ENCODE data around the gene MAPK8IP2.

The MAPK8IP2 gene

GRCh38 chr22:50606165-50606945 lies 5.8 kb downstream of the MAPK8IP2 start (continued):
- no peak for TF ChIP-seq CREB5 (CRISPR knock-in tag; IDR thresholded peaks at IDR 0.05; ENCODE audit: low read depth)
- no peak for TF ChIP-seq ZNF8 (CRISPR knock-in tag; IDR thresholded peaks at IDR 0.05)

DNA sequence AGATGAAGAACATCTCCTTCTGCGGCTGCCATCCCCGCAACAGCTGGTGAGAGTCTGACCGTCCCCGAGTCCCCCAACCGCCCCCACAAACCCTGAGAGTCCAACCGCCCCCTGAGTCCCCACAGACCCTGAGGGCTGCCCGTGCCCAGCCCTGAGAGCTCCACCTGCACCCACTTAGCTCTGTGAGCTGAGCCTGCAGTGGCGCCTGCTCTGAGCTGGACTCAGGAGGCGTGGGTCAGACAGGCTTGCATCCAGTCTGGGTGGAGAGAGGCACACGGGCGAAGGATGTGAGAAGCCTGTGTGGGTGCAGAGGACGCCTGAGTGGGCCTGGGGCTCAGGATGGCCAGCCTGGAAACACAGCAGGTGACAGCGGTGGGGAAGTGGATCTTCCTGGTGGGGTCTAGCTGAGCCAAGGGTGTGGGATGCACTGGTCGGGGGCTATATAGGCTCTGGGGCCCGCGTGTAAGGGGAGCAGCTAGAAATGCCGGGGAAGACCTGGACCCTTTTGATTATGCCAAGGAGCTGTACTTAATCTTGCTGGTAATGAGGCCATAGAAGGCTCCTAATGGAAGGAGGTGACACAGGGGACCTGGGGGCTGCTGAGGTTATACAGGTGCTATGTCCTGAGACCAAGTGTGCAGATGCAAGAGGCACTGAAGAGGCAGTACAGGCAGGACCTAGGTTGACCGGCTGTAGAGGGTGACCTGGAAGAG lies 6.5 kb downstream of the MAPK8IP2 start:
- ATAC-seq = no peak
- TF ChIP-seq ZNF565 (CRISPR knock-in tag; conservative IDR thresholded peaks at IDR 0.05; ENCODE audit: low read depth) (no peak), PPARA (CRISPR knock-in tag; IDR thresholded peaks at IDR 0.05; ENCODE audit: borderline replicate concordance) (no peak), PATZ1 (CRISPR knock-in tag; IDR thresholded peaks at IDR 0.05; ENCODE audit: borderline replicate concordance) (no peak)
- TF ChIP-seq, protein P1, sequence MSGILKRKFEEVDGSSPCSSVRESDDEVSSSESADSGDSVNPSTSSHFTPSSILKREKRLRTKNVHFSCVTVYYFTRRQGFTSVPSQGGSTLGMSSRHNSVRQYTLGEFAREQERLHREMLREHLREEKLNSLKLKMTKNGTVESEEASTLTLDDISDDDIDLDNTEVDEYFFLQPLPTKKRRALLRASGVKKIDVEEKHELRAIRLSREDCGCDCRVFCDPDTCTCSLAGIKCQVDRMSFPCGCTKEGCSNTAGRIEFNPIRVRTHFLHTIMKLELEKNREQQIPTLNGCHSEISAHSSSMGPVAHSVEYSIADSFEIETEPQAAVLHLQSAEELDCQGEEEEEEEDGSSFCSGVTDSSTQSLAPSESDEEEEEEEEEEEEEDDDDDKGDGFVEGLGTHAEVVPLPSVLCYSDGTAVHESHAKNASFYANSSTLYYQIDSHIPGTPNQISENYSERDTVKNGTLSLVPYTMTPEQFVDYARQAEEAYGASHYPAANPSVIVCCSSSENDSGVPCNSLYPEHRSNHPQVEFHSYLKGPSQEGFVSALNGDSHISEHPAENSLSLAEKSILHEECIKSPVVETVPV (CRISPR knock-in tag; IDR thresholded peaks at IDR 0.05) = no peak

GRCh38 chr22:50607659-50608020 lies 7.0 kb downstream of the MAPK8IP2 start:
- no peak for ATAC-seq
- TF ChIP-seq ZFP30 (CRISPR knock-in tag; IDR thresholded peaks at IDR 0.05) = no peak
- TF ChIP-seq ZNF70 (CRISPR knock-in tag; IDR thresholded peaks at IDR 0.05) = no peak
- TF ChIP-seq CSDC2 (CRISPR knock-in tag; IDR thresholded peaks at IDR 0.05) = no peak
- no peak for TF ChIP-seq ISL1 (CRISPR knock-in tag; IDR thresholded peaks at IDR 0.05)
- TF ChIP-seq TOX (CRISPR knock-in tag; IDR thresholded peaks at IDR 0.05; ENCODE audit: borderline replicate concordance) = no peak
- TF ChIP-seq SNAI2 (CRISPR knock-in tag; IDR thresholded peaks at IDR 0.05) = no peak
- no peak for TF ChIP-seq ZNF8 (CRISPR knock-in tag; IDR thresholded peaks at IDR 0.05)
- no peak for TF ChIP-seq TCF4 (CRISPR knock-in tag; IDR thresholded peaks at IDR 0.05; ENCODE audit: borderline replicate concordance)
- TF ChIP-seq, protein P2, sequence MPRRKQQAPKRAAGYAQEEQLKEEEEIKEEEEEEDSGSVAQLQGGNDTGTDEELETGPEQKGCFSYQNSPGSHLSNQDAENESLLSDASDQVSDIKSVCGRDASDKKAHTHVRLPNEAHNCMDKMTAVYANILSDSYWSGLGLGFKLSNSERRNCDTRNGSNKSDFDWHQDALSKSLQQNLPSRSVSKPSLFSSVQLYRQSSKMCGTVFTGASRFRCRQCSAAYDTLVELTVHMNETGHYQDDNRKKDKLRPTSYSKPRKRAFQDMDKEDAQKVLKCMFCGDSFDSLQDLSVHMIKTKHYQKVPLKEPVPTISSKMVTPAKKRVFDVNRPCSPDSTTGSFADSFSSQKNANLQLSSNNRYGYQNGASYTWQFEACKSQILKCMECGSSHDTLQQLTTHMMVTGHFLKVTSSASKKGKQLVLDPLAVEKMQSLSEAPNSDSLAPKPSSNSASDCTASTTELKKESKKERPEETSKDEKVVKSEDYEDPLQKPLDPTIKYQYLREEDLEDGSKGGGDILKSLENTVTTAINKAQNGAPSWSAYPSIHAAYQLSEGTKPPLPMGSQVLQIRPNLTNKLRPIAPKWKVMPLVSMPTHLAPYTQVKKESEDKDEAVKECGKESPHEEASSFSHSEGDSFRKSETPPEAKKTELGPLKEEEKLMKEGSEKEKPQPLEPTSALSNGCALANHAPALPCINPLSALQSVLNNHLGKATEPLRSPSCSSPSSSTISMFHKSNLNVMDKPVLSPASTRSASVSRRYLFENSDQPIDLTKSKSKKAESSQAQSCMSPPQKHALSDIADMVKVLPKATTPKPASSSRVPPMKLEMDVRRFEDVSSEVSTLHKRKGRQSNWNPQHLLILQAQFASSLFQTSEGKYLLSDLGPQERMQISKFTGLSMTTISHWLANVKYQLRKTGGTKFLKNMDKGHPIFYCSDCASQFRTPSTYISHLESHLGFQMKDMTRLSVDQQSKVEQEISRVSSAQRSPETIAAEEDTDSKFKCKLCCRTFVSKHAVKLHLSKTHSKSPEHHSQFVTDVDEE (CRISPR knock-in tag; IDR thresholded peaks at IDR 0.05) = no peak
- TF ChIP-seq PPARA (CRISPR knock-in tag; IDR thresholded peaks at IDR 0.05; ENCODE audit: borderline replicate concordance) = no peak
- TF ChIP-seq BACH2 (CRISPR knock-in tag; IDR thresholded peaks at IDR 0.05; ENCODE audit: borderline replicate concordance) = no peak
- no peak for TF ChIP-seq OSR1 (CRISPR knock-in tag; IDR thresholded peaks at IDR 0.05)
- no peak for TF ChIP-seq ZFP3 (CRISPR knock-in tag; IDR thresholded peaks at IDR 0.05)
- TF ChIP-seq, protein P1 (CRISPR knock-in tag; IDR thresholded peaks at IDR 0.05) = no peak
- no peak for TF ChIP-seq CREB5 (CRISPR knock-in tag; IDR thresholded peaks at IDR 0.05; ENCODE audit: low read depth)
- TF ChIP-seq ZC3H10 (CRISPR knock-in tag; IDR thresholded peaks at IDR 0.05) = no peak
- no peak for TF ChIP-seq ARNTL (CRISPR knock-in tag; IDR thresholded peaks at IDR 0.05; ENCODE audit: borderline replicate concordance, low read depth)
- TF ChIP-seq PATZ1 (CRISPR knock-in tag; IDR thresholded peaks at IDR 0.05; ENCODE audit: borderline replicate concordance) = no peak
- TF ChIP-seq, protein P3, sequence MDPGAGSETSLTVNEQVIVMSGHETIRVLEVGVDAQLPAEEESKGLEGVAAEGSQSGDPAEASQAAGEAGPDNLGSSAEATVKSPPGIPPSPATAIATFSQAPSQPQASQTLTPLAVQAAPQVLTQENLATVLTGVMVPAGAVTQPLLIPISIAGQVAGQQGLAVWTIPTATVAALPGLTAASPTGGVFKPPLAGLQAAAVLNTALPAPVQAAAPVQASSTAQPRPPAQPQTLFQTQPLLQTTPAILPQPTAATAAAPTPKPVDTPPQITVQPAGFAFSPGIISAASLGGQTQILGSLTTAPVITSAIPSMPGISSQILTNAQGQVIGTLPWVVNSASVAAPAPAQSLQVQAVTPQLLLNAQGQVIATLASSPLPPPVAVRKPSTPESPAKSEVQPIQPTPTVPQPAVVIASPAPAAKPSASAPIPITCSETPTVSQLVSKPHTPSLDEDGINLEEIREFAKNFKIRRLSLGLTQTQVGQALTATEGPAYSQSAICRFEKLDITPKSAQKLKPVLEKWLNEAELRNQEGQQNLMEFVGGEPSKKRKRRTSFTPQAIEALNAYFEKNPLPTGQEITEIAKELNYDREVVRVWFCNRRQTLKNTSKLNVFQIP (CRISPR knock-in tag; IDR thresholded peaks at IDR 0.05; ENCODE audit: borderline replicate concordance, low read depth) = no peak
- TF ChIP-seq ESRRG (CRISPR knock-in tag; IDR thresholded peaks at IDR 0.05) = no peak

Measured in SK-N-SH treated with all-trans-retinoic acid at 6 μM for 48 hours (cell line).